ENCODE results near the gene FKBP10.
"Not testable (repeated sequence)": the region's sequence is repeated elsewhere in the genome, so short reads cannot be mapped to it uniquely, and the experiment has no call there.

Gene FKBP10

GRCh38 chr17:41811549-41812380 is 1.0 kb upstream of the FKBP10 start, which contains the start of gene P3H4:
P3H4 (minus strand) TSS chr17:41811949; CDS start chr17:41811915, 34 bp downstream.
- DNase-seq, result no peak

- no peak for DNase-seq
These were observed 412 bp downstream of the FKBP10 start for GRCh38 chr17:41813152-41813680.

GRCh38 chr17:41813699-41814124 is 908 bp downstream of the FKBP10 start:
- no peak for DNase-seq

GRCh38 chr17:41814195-41814594 is 1.4 kb downstream of the FKBP10 start:
- DNase-seq, result no peak

GRCh38 chr17:41816637-41817320 is 4.0 kb downstream of the FKBP10 start:
- DNase-seq, result no peak

GRCh38 chr17:41818024-41818423 is 5.2 kb downstream of the FKBP10 start:
- no peak for DNase-seq

GRCh38 chr17:41821776-41822175 is 9.0 kb downstream of the FKBP10 start:
- no peak for DNase-seq

- DNase-seq, result no peak
These were observed 9.7 kb downstream of the FKBP10 start for GRCh38 chr17:41822216-41823140.

- no peak for DNase-seq
These were observed 10.3 kb downstream of the FKBP10 start for GRCh38 chr17:41823141-41823524.

GRCh38 chr17:41823580-41823979 is 10.8 kb downstream of the FKBP10 start:
- DNase-seq, result no peak

- no peak for DNase-seq
These were observed 11.3 kb downstream of the FKBP10 start for GRCh38 chr17:41824086-41824485.

GRCh38 chr17:41825175-41825845 is 12.5 kb downstream of the FKBP10 start:
- DNase-seq, result no peak

GRCh38 chr17:41829961-41830360 is 17.2 kb downstream of the FKBP10 start:
- DNase-seq, result not testable (repeated sequence)

GRCh38 chr17:41835214-41835799 is 22.5 kb downstream of the FKBP10 start:
- no peak for DNase-seq

- DNase-seq, result no peak
These were observed 23.2 kb downstream of the FKBP10 start, which contains the start of gene NT5C3B for GRCh38 chr17:41835800-41836549. NT5C3B (minus strand) TSS chr17:41836232; CDS start chr17:41836193, 39 bp downstream.

GRCh38 chr17:41836550-41837196 is 23.9 kb downstream of the FKBP10 start:
- DNase-seq, result no peak

GRCh38 chr17:41837761-41838538 is 25.1 kb downstream of the FKBP10 start, which contains the start of gene KLHL10:
KLHL10 (plus strand) TSS chr17:41837825; CDS start chr17:41837933, 108 bp downstream.
- no peak for DNase-seq

GRCh38 chr17:41839448-41839847 is 26.6 kb downstream of the FKBP10 start:
- not testable (repeated sequence) for DNase-seq

GRCh38 chr17:41840781-41841180 is 28.0 kb downstream of the FKBP10 start:
- not testable (repeated sequence) for DNase-seq
